GM06990 (cell line): ENCODE data around the gene SPATA22.
A peak's percentile ranks its signal among the peaks of the same experiment; 100 is the strongest.
"Not testable (repeated sequence)": the region's sequence is repeated elsewhere in the genome, so short reads cannot be mapped to it uniquely, and the experiment has no call there.

Experiments
- DNase-seq: peaks from one replicate; pipeline ENCODE4 v3.0.0-alpha.2; 2011; ENCODE audit not compliant: insufficient read length; ENCODE audit errors: extremely low read depth
- H3K27me3 ChIP-seq: replicated peaks from 2 replicates; pipeline ENCODE4 v1.6.0; 2011; ENCODE audit warnings: low read length; ENCODE audit not compliant: control insufficient read depth, insufficient read depth
- H3K36me3 ChIP-seq: 2 replicates; pipeline ENCODE4 v1.5.1; 2011; ENCODE audit warnings: low read length; ENCODE audit not compliant: control insufficient read depth, insufficient read depth
- H3K4me3 ChIP-seq: replicated peaks from 2 replicates; pipeline ENCODE4 v1.5.1; 2011; ENCODE audit warnings: low read depth, mild to moderate bottlenecking, control low read depth, low read length
- CTCF ChIP-seq: IDR thresholded peaks from 2 replicates; pipeline ENCODE4 v1.5.1; 2011; ENCODE audit warnings: low read length, control low read depth, mild to moderate bottlenecking, inconsistent platforms; ENCODE audit not compliant: insufficient read depth, poor library complexity, severe bottlenecking

SPATA22 gene

GRCh38 chr17:3471599-3471998, at the start of gene SPATA22:
SPATA22 (minus strand) TSS chr17:3471819; CDS start chr17:3469325, 2,494 bp downstream.
- no peaks in the 10 kb centered on the region for H3K27me3 ChIP-seq
- DNase-seq = no peak
- no peak for TF ChIP-seq CTCF
- H3K4me3 ChIP-seq = no peak within 1 kb of the TSS
- H3K36me3 ChIP-seq = no peaks in the 10 kb centered on the region

- H3K4me3 ChIP-seq, H3K27me3 ChIP-seq: not testable (repeated sequence)
These were observed 47.9 kb upstream of the SPATA22 start for GRCh38 chr17:3519472-3519871.

GRCh38 chr17:3514873-3515272, 43.3 kb upstream of the SPATA22 start:
- no peak for TF ChIP-seq CTCF
- Histone ChIP-seq H3K4me3 (no peak overlapping the region), H3K36me3 (peaks cover 1% of the 10 kb centered on the region), H3K27me3 (no peaks in the 10 kb centered on the region)
- DNase-seq = no peak

More at GRCh38 chr17:3519472-3519871, 47.9 kb upstream of the SPATA22 start:
- not testable (repeated sequence) for DNase-seq, H3K36me3 ChIP-seq

- not testable (repeated sequence) for H3K36me3 ChIP-seq, DNase-seq, H3K4me3 ChIP-seq, H3K27me3 ChIP-seq
These were observed 42.5 kb upstream of the SPATA22 start for GRCh38 chr17:3514167-3514566.

GRCh38 chr17:3513305-3514035, 41.9 kb upstream of the SPATA22 start:
- DNase-seq = peak; percentile 63
- Histone ChIP-seq H3K27me3 (no peaks in the 10 kb centered on the region), H3K36me3 (peaks cover 1% of the 10 kb centered on the region), H3K4me3 (no peak overlapping the region)
- TF ChIP-seq CTCF = no peak

- H3K4me3 ChIP-seq = no peak overlapping the region
- no peak for TF ChIP-seq CTCF
- no peaks in the 10 kb centered on the region for H3K27me3 ChIP-seq
- DNase-seq = no peak
- peaks cover 1% of the 10 kb centered on the region for H3K36me3 ChIP-seq
These were observed 41.0 kb upstream of the SPATA22 start for GRCh38 chr17:3512505-3513171.
